GM12875 (cell line): ENCODE results near the gene C2orf49.

Source experiments
- H3K4me3 ChIP-seq: one replicate; pipeline ENCODE4 v1.5.1; 2011; ENCODE audit warnings: low read depth, low read length, control low read depth
- TF ChIP-seq, protein P1 (sequence below): IDR thresholded peaks from 2 replicates; pipeline ENCODE4 v1.5.1; 2011; ENCODE audit warnings: low read depth, mild to moderate bottlenecking, control low read depth, inconsistent platforms, low read length, moderate library complexity, borderline replicate concordance; ENCODE audit not compliant: insufficient read depth

Gene C2orf49

DNA sequence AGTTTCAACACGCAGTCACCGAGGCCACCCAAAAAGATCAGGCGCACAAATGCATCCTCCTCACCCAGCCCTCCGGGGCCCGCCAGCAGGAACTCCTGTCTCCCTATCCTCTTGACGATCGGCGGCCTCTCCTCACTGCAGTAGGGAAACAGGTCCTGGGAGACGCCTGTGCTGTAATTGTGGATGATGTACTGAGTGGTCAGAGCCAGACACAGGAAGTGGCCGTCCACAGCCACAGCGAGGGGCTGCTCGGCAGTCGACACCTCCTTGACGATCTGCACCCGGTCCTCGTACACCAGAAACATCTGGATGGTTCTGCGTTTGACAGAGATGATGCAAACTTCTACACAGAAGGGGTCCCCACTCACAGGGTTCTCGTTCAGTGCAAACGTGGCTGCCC lies 29.8 kb upstream of the C2orf49 start:
- TF ChIP-seq, protein P1, sequence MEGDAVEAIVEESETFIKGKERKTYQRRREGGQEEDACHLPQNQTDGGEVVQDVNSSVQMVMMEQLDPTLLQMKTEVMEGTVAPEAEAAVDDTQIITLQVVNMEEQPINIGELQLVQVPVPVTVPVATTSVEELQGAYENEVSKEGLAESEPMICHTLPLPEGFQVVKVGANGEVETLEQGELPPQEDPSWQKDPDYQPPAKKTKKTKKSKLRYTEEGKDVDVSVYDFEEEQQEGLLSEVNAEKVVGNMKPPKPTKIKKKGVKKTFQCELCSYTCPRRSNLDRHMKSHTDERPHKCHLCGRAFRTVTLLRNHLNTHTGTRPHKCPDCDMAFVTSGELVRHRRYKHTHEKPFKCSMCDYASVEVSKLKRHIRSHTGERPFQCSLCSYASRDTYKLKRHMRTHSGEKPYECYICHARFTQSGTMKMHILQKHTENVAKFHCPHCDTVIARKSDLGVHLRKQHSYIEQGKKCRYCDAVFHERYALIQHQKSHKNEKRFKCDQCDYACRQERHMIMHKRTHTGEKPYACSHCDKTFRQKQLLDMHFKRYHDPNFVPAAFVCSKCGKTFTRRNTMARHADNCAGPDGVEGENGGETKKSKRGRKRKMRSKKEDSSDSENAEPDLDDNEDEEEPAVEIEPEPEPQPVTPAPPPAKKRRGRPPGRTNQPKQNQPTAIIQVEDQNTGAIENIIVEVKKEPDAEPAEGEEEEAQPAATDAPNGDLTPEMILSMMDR: no peak
- H3K4me3 ChIP-seq: no peak overlapping the region

DNA sequence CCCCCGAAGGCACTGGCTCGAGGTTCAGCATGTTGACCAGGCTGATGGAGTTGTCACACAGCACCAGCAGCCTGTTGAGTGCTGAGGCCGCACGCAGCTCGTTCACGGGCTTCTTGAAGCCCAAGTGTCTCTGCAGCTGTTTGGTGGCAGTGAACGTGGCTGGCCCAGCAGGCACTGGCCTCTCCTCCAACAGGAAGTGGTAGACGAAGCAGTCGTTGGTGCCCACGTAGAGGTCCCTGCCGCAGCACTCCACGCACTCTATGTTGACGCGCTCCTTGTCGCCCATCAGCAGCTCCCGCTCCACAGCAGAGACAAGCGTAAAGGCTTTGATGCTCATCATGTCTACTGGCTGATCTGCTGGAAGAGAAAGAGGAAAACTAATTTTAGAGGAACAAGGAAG lies 29.4 kb upstream of the C2orf49 start:
- TF ChIP-seq, protein P1: no peak
- H3K4me3 ChIP-seq: no peak overlapping the region

DNA sequence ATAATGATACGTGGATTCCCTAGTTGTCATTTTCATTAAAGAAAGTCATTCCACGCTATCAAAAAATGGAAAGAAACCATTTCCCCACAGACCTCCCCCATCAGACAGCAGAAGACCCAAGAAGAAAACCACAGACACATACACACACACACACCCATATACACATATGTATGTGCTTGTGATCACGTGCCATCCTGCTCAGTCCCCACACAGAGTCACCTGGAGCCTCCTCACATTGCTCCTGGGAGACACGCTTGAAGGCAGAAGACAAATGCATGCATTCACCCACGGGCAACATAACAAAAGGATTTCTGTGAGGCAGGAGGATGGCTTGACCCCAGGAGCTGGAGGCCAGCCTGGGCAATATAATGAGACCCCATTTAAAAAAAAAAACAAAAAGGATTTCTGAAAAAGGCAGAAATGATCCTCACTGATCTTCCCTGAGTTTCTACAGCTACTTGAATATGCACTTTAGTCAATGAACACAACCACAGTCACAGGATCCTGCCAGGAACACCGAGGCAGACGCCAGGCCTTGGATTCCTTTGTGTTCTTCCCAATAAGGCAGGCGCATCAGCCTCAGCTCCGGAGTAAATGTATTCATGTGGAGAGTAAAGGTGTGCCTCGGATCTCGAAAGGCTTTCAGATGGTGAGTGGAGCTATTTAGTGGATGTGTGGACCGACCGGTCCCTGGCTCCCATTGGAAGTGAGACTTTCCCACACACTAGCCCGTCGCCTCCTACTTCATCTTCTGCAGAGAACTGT lies 28.8 kb upstream of the C2orf49 start:
- TF ChIP-seq, protein P1: no peak
- no peak overlapping the region for H3K4me3 ChIP-seq

DNA sequence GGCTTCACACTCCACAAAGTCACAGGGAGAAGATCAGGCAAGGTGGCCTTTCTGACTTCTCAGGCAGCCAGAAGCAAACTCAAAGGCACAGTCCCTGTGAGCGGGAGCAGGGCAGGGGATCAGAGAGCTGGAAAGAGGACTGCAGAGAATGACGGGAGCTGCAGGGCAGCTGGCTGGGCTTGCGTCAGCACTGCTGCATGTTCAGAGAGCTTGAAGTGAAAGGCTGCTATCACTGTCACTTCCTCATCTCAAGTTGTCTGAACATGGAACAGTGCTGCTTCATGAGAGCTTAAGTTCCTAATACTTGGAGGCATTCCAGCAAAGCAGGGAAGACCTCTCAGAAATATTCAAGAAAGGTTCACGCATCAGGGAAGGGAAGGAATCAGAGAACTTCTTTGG lies 28.2 kb upstream of the C2orf49 start:
- no peak overlapping the region for H3K4me3 ChIP-seq
- TF ChIP-seq, protein P1: no peak

DNA sequence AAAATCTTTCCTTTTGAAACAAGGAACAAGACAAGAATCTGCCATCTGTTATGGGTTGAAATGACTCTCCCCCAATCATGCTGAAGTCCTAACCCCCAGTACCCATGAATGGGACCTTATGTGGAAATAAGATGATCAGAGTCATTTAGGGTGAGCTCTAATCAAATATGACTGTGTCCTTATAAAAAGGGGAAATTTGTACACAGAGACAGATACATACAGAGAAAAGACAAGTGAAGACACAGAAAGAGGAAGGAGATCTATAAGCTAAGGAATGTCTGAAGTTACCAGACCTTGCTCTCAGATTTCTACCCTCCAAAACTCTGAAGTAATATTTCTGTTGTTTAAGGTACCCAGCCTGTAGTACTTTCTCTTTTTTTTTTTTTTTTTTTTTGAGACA lies 23.5 kb upstream of the C2orf49 start:
- H3K4me3 ChIP-seq: no peak overlapping the region
- TF ChIP-seq, protein P1: no peak

DNA sequence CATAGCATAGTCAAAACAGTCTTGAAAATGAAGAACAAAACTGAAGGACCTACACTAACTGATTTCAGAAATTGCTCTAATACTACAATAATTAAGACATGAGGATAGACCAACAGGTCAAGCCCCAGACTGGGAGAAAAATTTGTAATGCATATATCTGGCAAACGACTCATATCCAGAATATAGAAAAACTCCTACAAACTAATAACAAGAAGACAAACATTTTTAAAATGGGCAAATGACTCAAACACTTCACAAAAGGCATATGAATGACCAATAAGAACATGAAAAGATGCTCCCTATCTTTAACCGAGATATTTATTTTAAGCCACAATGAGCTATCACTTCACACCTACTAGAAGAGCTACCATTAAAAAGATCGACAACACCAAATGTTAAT lies 22.0 kb upstream of the C2orf49 start:
- TF ChIP-seq, protein P1: no peak
- H3K4me3 ChIP-seq: no peak overlapping the region

DNA sequence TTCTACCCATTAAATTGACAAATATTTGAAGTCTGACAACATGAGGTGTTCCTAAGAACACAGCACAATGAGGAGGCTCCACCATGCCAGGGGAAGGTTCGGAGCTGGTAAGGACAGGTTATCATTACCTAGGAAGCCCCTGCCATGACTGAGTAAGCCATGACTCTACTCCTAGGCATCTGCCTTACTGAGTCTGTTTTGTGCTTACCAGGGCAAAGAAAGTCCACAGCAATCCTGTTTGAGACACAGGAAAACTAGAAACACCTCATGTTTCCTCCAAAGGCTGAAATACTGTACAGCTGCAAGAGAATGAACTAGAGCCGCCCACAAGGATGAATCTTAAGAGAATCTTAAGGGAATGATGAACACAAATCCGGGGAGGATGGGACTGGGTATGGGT lies 19.4 kb upstream of the C2orf49 start:
- H3K4me3 ChIP-seq: no peak overlapping the region
- TF ChIP-seq, protein P1: no peak
